Progenitor cell of endocrine pancreas (in vitro differentiated cells): Measurements from ENCODE around the gene SHISA6. TPM values are rescaled to one million over a fixed set of nuclear protein-coding genes. Genes with fewer than 3 reads are reported as not detected.
"Not testable (repeated sequence)": the region's sequence is repeated elsewhere in the genome, so short reads cannot be mapped to it uniquely, and the experiment has no call there.

Experiments
- DNase-seq: peaks from one replicate; pipeline ENCODE4 v3.0.0; 2021; ENCODE audit warnings: low spot score; ENCODE audit not compliant: unreplicated experiment
- H3K27ac Mint-ChIP-seq: 2 replicates; pipeline ENCODE4 v1.8.0; 2021; ENCODE audit warnings: mild to moderate bottlenecking, moderate library complexity, mixed read lengths
- H3K27me3 Mint-ChIP-seq: 2 replicates; pipeline ENCODE4 v1.8.0; 2021; ENCODE audit warnings: mixed read lengths
- H3K36me3 Mint-ChIP-seq: 2 replicates; pipeline ENCODE4 v1.8.0; 2022; ENCODE audit warnings: mixed read lengths; ENCODE audit not compliant: insufficient read depth
- H3K4me1 Mint-ChIP-seq: 2 replicates; pipeline ENCODE4 v1.8.0; 2021; ENCODE audit warnings: low read depth, mixed read lengths
- H3K4me3 Mint-ChIP-seq: 2 replicates; pipeline ENCODE4 v1.8.0; 2021; ENCODE audit warnings: low read depth, mild to moderate bottlenecking, moderate library complexity, mixed read lengths
- H3K9me3 Mint-ChIP-seq: 2 replicates; pipeline ENCODE4 v1.8.0; 2021; ENCODE audit warnings: low read depth, mixed read lengths
- total RNA-seq: library from RNA; stranded (reverse); gene quantifications from 2 replicates; pipeline ENCODE4 v1.2.1, GENCODE V29; 2021
- TF ChIP-seq, protein P1 (sequence below): fragments of 200-600 bp; sonication (generic); IDR thresholded peaks from one replicate; pipeline ENCODE4 v1.5.0; 2021; ENCODE audit warnings: antibody characterized with exemption, mild to moderate bottlenecking; ENCODE audit not compliant: unreplicated experiment

The SHISA6 gene
- total RNA-seq, 1 donor from 2014 or later = 1.0 TPM

- Mint-ChIP-seq H3K4me1 (no peaks in the 10 kb centered on the region), H3K27ac (no peak overlapping the region), H3K4me3 (no peak overlapping the region), H3K27me3 (peaks cover 15% of the 10 kb centered on the region), H3K9me3 (no peaks in the 10 kb centered on the region), H3K36me3 (no peaks in the 10 kb centered on the region)
- TF ChIP-seq, protein P1, sequence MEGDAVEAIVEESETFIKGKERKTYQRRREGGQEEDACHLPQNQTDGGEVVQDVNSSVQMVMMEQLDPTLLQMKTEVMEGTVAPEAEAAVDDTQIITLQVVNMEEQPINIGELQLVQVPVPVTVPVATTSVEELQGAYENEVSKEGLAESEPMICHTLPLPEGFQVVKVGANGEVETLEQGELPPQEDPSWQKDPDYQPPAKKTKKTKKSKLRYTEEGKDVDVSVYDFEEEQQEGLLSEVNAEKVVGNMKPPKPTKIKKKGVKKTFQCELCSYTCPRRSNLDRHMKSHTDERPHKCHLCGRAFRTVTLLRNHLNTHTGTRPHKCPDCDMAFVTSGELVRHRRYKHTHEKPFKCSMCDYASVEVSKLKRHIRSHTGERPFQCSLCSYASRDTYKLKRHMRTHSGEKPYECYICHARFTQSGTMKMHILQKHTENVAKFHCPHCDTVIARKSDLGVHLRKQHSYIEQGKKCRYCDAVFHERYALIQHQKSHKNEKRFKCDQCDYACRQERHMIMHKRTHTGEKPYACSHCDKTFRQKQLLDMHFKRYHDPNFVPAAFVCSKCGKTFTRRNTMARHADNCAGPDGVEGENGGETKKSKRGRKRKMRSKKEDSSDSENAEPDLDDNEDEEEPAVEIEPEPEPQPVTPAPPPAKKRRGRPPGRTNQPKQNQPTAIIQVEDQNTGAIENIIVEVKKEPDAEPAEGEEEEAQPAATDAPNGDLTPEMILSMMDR = no peak
- DNase-seq = no peak
Observed at GRCh38 chr17:11298401-11298800, 57.4 kb downstream of the SHISA6 start.

GRCh38 chr17:11300201-11300600 lies 59.2 kb downstream of the SHISA6 start:
- Mint-ChIP-seq H3K4me3 (no peak overlapping the region), H3K36me3 (no peaks in the 10 kb centered on the region), H3K27ac (no peak overlapping the region), H3K4me1 (no peaks in the 10 kb centered on the region), H3K27me3 (peaks cover 15% of the 10 kb centered on the region), H3K9me3 (no peaks in the 10 kb centered on the region)
- no peak for DNase-seq
- TF ChIP-seq, protein P1 = no peak

GRCh38 chr17:11300738-11301137 lies 59.7 kb downstream of the SHISA6 start:
- no peaks in the 10 kb centered on the region for H3K36me3 Mint-ChIP-seq

GRCh38 chr17:11301874-11302273 lies 60.9 kb downstream of the SHISA6 start:
- H3K36me3 Mint-ChIP-seq, H3K9me3 Mint-ChIP-seq, H3K27me3 Mint-ChIP-seq, H3K4me3 Mint-ChIP-seq, H3K4me1 Mint-ChIP-seq, H3K27ac Mint-ChIP-seq, DNase-seq: not testable (repeated sequence)

More at GRCh38 chr17:11300738-11301137, 59.7 kb downstream of the SHISA6 start:
- TF ChIP-seq, protein P1 = no peak
- H3K9me3 Mint-ChIP-seq = no peaks in the 10 kb centered on the region
- H3K27me3 Mint-ChIP-seq = peaks cover 15% of the 10 kb centered on the region
- no peak overlapping the region for H3K4me3 Mint-ChIP-seq
- no peak overlapping the region for H3K27ac Mint-ChIP-seq
- H3K4me1 Mint-ChIP-seq = no peaks in the 10 kb centered on the region
- DNase-seq = no peak

DNA sequence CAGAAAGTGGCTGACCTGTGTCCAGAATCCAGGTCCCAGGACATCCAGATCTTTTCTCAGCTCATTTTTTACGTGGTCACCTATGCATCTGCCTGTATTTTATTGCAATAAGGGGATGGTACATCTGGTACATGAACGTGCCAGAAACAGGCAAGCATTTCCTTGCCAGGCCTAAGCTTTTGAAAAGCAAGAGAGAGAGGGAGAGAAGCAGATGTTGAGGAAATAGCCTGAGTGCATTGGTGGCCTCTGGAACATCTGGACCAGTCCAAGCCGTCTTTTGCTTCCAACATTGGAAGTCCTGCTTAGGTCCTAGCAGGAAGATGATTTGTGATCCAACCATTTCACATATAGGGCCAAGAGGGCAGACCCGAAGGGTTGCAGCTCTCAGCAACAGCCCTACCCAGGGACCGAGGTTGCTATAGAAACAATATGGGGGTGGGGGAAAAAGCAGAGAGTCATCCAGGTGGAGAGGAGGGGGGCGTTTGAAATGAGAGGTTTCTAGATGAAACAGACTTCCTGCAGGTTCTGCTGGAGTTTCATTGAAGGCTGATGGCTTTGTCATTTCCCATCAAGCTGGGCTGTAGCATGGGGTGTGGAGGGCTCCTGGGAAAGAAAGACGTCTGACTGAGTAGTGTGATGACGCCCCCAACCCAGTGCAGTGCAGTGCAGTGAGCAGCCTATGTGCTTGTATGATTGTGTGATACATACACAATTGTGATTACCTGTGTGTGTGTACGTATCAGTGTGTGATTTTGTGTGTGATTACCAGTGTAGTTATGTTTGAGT lies 61.6 kb downstream of the SHISA6 start:
- H3K4me3 Mint-ChIP-seq = no peak overlapping the region
- no peak overlapping the region for H3K27ac Mint-ChIP-seq
- H3K36me3 Mint-ChIP-seq = no peaks in the 10 kb centered on the region
- no peak for DNase-seq
- H3K27me3 Mint-ChIP-seq = peaks cover 2% of the 10 kb centered on the region
- H3K4me1 Mint-ChIP-seq = no peaks in the 10 kb centered on the region
- TF ChIP-seq, protein P1 = no peak
- no peaks in the 10 kb centered on the region for H3K9me3 Mint-ChIP-seq
